HepG2 (cell line): ENCODE data around the gene BPIFA1. TPM values are rescaled to one million over a fixed set of nuclear protein-coding genes. Genes with fewer than 3 reads are reported as not detected.

Experiments
- polyA plus RNA-seq, 8 experiments: library from polyadenylated mRNA; depleted of rRNA in 3 of 8; stranded (reverse) in 7 of 8; unstranded in 1 of 8; fragments of >200 nt; fragmentation: Illumina TruSeq in 4 of 8; extraction: Trizol in 4 of 8; gene quantifications; 2 replicates each; pipeline versions ENCODE4 v1.2.1 to v1.2.3, GENCODE V29; 2011 to 2016; ENCODE audit warnings: low read depth in 4 of 8, missing spikeins in 1 of 8, mixed read lengths in 1 of 8; ENCODE audit not compliant: insufficient read depth in 1 of 8
- total RNA-seq, 5 experiments: library from RNA; depleted of rRNA; stranded (reverse); fragments of >200 nt; fragmentation: Illumina TruSeq; extraction: Trizol; gene quantifications; 2 replicates each; pipeline ENCODE4 v1.2.3, GENCODE V29; 2016; ENCODE audit warnings: low read depth in 1 of 5

Gene BPIFA1
- total and polyA plus RNA-seq, 2 of the 13 experiments (the other 11 are each of a cell fraction or from before 2014, with no cell fraction given), result not detected

Other genes starting within 250 kb of the BPIFA1 start
- not detected in 2 replicates for gene SUN5, start 231.6 kb upstream of the BPIFA1 start, total RNA-seq (2016; rRNA removed; fragmentation: Illumina TruSeq; extraction: Trizol)
- gene SUN5, start 231.6 kb upstream of the BPIFA1 start, polyA plus RNA-seq (2011; rRNA removed), result not detected in 2 replicates
- 27.4 and 54.5 TPM in 2 replicates for gene BPIFB2, start 228.3 kb upstream of the BPIFA1 start, total RNA-seq (2016; rRNA removed; fragmentation: Illumina TruSeq; extraction: Trizol)
- 902 and 1,439 TPM in 2 replicates for gene BPIFB2, start 228.3 kb upstream of the BPIFA1 start, polyA plus RNA-seq (2011; rRNA removed)
- 0.13 TPM in 1 of 2 replicates, not detected in the other for gene BPIFB6, start 204.3 kb upstream of the BPIFA1 start, total RNA-seq (2016; rRNA removed; fragmentation: Illumina TruSeq; extraction: Trizol)
- 1.7 and 3.1 TPM in 2 replicates for gene BPIFB6, start 204.3 kb upstream of the BPIFA1 start, polyA plus RNA-seq (2011; rRNA removed)
- not detected in 2 replicates for gene BPIFB3, start 182.1 kb upstream of the BPIFA1 start, total RNA-seq (2016; rRNA removed; fragmentation: Illumina TruSeq; extraction: Trizol)
- gene BPIFB3, start 182.1 kb upstream of the BPIFA1 start, polyA plus RNA-seq (2011; rRNA removed), result 0.09 TPM in 1 of 2 replicates, not detected in the other
- not detected in 2 replicates for gene BPIFB4, start 156.4 kb upstream of the BPIFA1 start, total RNA-seq (2016; rRNA removed; fragmentation: Illumina TruSeq; extraction: Trizol)
- gene BPIFB4, start 156.4 kb upstream of the BPIFA1 start, polyA plus RNA-seq (2011; rRNA removed), result 0.09 and 0.13 TPM in 2 replicates
- not detected in 2 replicates for gene BPIFA2, start 67.8 kb upstream of the BPIFA1 start, total RNA-seq (2016; rRNA removed; fragmentation: Illumina TruSeq; extraction: Trizol)
- gene BPIFA2, start 67.8 kb upstream of the BPIFA1 start, polyA plus RNA-seq (2011; rRNA removed), result not detected in 2 replicates
- gene BPIFA3, start 18.6 kb upstream of the BPIFA1 start, total RNA-seq (2016; rRNA removed; fragmentation: Illumina TruSeq; extraction: Trizol), result not detected in 2 replicates
- not detected in 2 replicates for gene BPIFA3, start 18.6 kb upstream of the BPIFA1 start, polyA plus RNA-seq (2011; rRNA removed)
- 0.18 and 0.82 TPM in 2 replicates for gene BPIFB1, start 47.2 kb downstream of the BPIFA1 start, total RNA-seq (2016; rRNA removed; fragmentation: Illumina TruSeq; extraction: Trizol)
- 4.4 and 9.2 TPM in 2 replicates for gene BPIFB1, start 47.2 kb downstream of the BPIFA1 start, polyA plus RNA-seq (2011; rRNA removed)
- gene CDK5RAP1, start 165.5 kb downstream of the BPIFA1 start, total RNA-seq (2016; rRNA removed; fragmentation: Illumina TruSeq; extraction: Trizol), result 98.2 and 104 TPM in 2 replicates
- gene CDK5RAP1, start 165.5 kb downstream of the BPIFA1 start, polyA plus RNA-seq (2011; rRNA removed), result 52.9 and 53.6 TPM in 2 replicates
- gene SNTA1, start 207.8 kb downstream of the BPIFA1 start, total RNA-seq (2016; rRNA removed; fragmentation: Illumina TruSeq; extraction: Trizol), result 14.8 and 16.4 TPM in 2 replicates
- 18.3 and 21.2 TPM in 2 replicates for gene SNTA1, start 207.8 kb downstream of the BPIFA1 start, polyA plus RNA-seq (2011; rRNA removed)